GM12878 (cell line): ENCODE measurements around the gene S100A7.

ENCODE experiments used
- CTCF ChIP-seq, 3 experiments: IDR thresholded peaks in 2 of 3; conservative IDR thresholded peaks in 1 of 3; 2 replicates each; pipeline ENCODE4 v1.5.1; 2011; ENCODE audit warnings: low read depth in 3 of 3, low read length in 3 of 3, mild to moderate bottlenecking in 3 of 3, control low read depth in 2 of 3, moderate library complexity in 2 of 3, inconsistent platforms in 1 of 3, mixed read lengths in 1 of 3; ENCODE audit not compliant: control insufficient read depth in 2 of 3, insufficient read depth in 1 of 3; ENCODE audit errors: extremely low read depth in 1 of 3
- ESRRA ChIP-seq: IDR thresholded peaks from 2 replicates; pipeline ENCODE4 v1.6.1; 2012; ENCODE audit warnings: mild to moderate bottlenecking, low read length, improper control_type of control experiment
- IRF4 ChIP-seq: IDR thresholded peaks from 2 replicates; pipeline ENCODE4 v1.6.1; 2011; ENCODE audit warnings: low read depth, low read length
- POLR2AphosphoS5 ChIP-seq: IDR thresholded peaks from 2 replicates; pipeline ENCODE4 v1.6.1; 2011; ENCODE audit warnings: mild to moderate bottlenecking, low read length, inconsistent platforms

- TF ChIP-seq CTCF (IDR thresholded peaks at IDR 0.05 in 2 of 3, conservative IDR thresholded peaks at IDR 0.05 in 1 of 3; ENCODE audit: control insufficient read depth in 2 of 3, extremely low read depth in 1 of 3, insufficient read depth in 1 of 3, low read depth in 3 of 3, low read length in 3 of 3) (no peak), ESRRA (no peak), IRF4 (no peak), POLR2AphosphoS5 (no peak)
Measured at GRCh38 chr1:153488731-153489130, 28.3 kb upstream of the S100A7 start.
